HG03097 (cell line): ENCODE measurements around the gene KBTBD13.

Experiments used
- ATAC-seq: cut with Tn5 transposase; IDR thresholded peaks from one replicate; pipeline ENCODE4 v1.9.1; 2021; ENCODE audit not compliant: unreplicated experiment, low FRiP score

KBTBD13 gene

GRCh38 chr15:65102912-65103311 lies 26.4 kb downstream of the KBTBD13 start:
- ATAC-seq, result no peak

- no peak for ATAC-seq
Observed at GRCh38 chr15:65105038-65105437, 28.5 kb downstream of the KBTBD13 start.

GRCh38 chr15:65106011-65106590 lies 29.6 kb downstream of the KBTBD13 start:
- ATAC-seq, result no peak

- no peak for ATAC-seq
Observed at GRCh38 chr15:65110676-65111292, 34.2 kb downstream of the KBTBD13 start.

- no peak for ATAC-seq
Observed at GRCh38 chr15:65115086-65115485, 38.5 kb downstream of the KBTBD13 start, which contains the start of gene UBAP1L. Gene UBAP1L, minus strand, starts transcription at chr15:65115200. Its CDS starts 8,985 bp downstream, at chr15:65106215.

GRCh38 chr15:65115542-65115941 lies 39.0 kb downstream of the KBTBD13 start:
- ATAC-seq, result no peak
